ENCODE data around the gene TUBGCP5.

Gene TUBGCP5

DNA sequence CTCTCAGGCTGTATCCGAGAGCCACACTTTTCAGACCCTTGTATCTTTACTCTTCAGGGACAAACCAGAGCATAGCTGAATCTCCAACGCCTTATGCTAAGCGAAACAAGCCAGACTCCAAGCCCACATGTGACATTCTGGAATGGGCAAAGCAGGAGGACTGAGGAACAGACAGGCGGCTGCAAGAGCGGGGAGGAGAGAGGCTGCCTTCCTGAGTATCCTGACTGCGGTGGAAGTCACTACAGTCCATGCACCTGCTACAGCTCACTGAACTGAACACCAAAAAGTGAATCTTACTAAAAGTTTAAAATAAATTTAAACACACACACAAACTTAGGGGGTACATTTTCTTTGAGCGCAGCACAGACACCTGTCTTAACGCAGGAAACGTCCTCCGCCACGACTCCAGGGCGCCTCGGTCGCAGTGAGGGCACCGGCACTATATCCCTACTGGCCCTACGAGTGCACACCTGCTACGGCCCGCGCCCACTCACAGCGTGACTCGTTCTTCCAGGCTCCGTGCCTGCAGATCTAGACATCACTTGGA, 60.6 kb downstream of the TUBGCP5 start:
- peak in 1 of 2 donors; percentile 18 for DNase-seq (ENCODE audit: low read depth in 2 of 2)

DNA sequence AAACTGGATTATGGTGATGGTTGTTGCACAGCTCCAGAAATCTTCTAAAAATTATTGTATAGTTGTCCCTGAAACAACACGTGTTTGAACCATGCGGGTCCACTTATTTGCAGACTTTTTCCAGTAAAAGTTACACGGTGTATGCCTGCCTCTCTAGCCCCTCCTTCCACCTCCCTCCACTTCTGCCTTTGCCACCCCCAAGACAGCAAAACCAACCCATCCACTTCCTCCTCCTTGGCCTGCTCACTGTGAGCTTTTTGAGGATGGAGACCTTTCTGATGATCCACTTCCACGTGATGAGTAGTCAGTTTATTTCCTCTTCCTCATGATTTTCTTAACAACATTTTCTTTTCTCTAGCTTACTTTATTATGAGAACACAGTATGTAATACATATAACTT, 64.6 kb downstream of the TUBGCP5 start:
- DNase-seq (ENCODE audit: low read depth in 2 of 2): no peak

DNA sequence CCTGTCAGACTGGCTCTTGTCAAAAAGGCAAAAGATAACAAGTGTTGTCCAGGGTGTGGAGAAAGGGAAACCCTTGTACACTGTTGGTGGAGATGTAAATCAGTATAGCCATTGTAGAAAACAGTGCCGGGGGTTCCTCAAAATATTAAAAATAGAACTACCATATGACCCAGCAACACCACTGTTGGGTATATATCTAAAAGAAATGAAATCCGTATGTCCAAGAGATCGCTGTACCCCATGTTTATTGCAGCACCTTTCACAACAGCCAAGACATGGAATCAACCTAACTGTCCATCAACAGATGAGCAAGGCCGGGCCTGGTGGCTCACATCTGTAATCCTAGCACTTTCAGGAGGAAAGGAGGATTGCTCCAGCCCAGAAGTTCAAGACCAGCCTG, 65.4 kb downstream of the TUBGCP5 start:
- DNase-seq (ENCODE audit: low read depth in 2 of 2): no peak

DNA sequence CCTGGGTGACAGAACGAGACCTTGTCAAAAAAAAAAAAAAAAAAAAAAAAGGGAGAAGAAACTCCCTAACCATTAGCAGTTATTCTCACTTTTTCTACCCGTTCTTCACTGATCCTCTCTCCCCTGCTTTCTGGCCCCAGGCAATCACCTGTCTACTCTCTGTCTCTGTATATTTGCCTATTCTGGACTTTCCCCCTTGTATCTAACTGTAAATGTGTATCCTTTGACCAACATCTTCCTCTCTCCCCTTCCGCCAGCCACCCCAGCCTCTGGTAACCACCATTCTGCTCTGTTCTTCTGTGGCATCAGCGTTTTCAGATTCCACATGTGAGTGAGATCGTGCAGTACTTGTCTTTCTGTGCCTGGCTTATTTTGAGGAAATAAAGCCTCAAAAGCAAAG, 66.1 kb downstream of the TUBGCP5 start:
- no peak for DNase-seq (ENCODE audit: low read depth in 2 of 2)

DNA sequence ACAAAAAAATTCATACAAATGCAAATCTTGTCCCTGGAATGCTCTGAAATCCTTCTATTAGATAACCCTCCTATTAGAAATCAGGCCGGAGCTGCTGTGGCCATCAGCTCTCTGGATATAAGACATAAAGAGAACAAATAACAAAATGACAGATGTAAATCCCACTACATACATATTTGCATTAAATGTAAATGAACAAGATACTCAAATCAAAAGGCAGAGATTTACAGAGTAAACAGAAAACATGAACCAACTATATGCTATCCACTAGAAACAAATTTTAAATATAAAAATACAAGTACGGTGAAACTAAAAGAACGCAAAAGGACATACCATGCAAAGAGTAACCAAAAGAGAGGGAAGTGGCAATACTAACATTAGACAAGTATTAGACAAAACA, 69.9 kb downstream of the TUBGCP5 start:
- no peak for DNase-seq (ENCODE audit: low read depth in 2 of 2)

DNA sequence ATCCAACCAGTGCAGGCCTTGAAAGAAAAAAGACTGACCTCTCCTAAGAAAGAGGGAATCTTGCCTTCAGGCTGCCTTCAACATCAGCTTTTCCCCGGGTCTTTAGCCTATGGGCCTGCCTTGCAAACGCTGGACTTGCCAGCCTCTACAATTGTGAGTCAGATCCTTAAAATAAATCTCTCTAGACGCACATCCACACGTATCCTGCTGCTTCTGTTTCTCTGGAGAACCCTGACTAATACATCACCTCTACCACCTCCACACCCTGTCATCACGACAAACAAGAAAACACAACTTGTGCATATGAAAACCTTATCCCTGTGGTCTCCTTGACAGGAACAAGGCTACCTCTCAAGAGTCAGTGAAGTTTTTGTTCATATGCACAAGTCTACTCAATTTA, 71.0 kb downstream of the TUBGCP5 start:
- no peak for DNase-seq (ENCODE audit: low read depth in 2 of 2)

DNA sequence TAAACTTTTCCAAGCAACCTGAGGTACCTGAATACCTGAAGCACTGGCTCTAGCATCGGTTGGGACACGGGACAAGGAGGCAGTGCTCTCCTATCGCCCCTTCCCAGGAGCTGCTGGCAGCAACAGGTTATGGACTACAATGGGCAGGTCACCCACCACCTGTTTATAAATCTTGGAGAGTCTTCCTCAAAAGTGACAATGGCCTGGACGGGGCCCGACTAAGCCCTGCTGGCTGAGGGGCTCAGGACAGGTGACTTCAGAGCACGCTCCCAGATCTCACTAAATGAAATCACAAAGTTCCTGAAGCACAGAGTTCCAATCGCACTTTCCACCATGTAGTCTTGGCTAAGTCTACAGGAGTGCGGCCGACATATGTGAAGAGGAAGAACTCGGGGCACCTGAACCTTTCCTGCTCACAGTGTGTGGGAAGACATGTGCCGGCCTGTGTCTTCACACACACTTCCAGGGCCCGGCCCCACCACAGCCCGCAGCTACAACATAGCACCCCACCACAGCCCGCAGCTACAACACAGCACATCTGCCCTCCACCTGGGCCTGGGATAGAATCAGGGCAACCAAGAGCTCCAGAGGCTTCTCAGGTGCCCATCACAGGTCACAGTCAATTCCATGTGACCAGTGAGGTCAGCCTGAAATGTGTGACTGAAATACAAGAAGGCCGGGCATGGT, 72.1 kb downstream of the TUBGCP5 start:
- no peak for DNase-seq (ENCODE audit: low read depth in 2 of 2)

DNA sequence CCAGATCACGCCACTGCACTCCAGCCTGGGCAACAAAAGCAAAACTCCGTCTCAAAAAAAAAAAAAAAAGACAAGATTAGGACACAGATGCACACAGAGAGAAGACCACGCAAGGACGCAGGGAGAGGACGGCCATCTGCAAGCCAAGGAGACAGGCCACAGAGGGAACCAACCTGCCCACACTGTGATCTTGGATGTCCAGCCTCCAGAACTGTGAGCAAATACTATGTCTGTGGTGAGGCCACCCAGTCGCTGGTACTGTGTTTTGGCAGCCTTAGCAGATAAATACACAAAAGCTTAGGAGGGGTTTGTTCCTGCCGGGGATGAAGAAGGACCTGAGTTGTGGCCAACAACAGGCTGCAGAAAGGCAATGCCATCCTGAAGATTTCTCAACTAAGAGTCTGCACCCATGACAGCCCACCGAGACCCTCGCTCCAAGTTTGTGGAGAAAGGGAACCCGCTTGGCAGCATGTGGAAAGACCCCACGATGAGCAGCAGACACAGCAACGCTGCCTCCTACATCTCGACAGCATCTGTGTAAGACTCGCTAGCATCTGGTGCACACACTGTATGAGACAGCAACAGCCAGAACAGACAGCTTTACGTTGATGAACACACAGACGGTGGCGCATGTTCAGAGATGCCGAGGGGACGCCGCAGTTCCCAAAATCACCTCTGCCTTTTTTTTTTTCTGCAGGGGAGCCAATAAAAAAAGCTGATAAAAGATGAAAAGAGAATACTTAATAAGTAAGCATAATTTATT, 72.9 kb downstream of the TUBGCP5 start:
- no peak for DNase-seq (ENCODE audit: low read depth in 2 of 2)

DNA sequence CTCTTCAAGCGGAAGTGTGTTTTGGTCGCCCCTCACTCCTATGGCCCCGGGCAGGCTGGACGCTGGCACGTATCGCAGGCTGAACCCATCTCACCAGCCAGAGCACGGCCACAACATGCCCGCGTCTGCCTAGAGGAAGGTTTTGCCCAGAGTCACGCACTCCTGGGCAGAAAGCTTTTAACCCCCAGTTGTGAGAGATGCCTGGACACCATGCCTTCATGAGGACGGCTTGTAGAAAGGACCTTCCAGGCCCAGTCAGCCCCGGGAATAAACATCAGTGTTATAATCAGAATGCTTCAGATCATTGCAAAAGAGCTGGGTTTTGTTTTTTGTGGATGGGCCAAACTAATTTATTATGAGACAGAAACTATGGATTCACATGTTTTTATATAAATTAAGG, 75.7 kb downstream of the TUBGCP5 start:
- no peak for DNase-seq (ENCODE audit: low read depth in 2 of 2)

DNA sequence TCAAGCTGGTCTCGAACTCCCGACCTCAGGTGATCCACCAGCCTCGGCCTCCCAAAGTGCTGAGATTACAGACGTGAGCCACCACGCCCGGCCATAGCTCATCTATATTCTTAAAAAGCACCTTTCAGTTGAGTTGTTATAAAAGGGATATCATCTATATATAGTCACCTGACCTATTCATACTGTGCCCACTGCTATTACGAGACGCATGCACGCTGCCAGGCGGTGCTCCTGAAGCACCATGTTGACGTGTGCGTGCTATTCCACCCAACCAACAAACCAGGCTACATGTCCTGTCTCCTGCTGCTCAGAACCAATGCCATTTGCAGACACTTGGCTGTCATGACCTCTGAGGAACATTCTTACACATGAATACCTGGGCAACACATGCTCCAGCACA, 76.8 kb downstream of the TUBGCP5 start:
- DNase-seq (ENCODE audit: low read depth in 2 of 2): no peak

DNA sequence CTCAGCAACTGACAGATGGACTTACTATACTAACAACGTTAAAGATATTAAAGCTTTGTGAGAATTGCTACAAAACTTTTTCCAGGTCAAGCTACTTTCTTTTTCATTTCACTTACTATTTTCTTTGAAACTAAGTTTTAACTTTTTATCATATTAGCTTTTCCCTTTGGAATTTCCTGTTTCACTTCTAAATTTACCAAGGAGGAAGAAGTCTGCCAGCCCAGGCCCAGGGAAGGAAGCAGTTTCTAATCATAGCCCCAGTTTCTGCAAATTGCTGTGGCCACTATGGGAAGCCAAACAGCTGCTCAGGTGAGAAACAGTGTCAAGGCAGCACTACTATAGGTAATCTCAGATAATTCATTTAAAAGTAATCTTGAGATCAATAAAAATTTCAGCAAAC, 77.6 kb downstream of the TUBGCP5 start:
- no peak for DNase-seq (ENCODE audit: low read depth in 2 of 2)

DNA sequence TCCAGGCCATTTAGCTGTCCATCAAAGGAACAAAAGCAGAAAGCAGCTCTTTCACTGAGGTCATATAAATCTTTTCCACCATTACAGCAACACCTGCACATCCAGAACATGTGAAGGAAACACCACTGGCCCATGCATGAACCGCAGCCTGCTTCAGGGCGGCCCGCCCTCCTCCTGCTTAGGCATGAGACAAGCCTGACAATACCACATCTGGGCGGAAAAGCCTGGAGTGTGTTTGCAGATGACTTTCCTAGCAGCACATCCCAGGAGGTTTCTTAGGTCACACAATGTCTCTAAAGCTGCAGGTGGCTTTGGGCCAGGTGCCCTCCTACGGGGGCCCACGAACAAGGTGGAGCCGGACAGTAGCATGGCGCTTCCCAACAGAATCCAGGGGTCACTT, 78.8 kb downstream of the TUBGCP5 start:
- DNase-seq (ENCODE audit: low read depth in 2 of 2): no peak

DNA sequence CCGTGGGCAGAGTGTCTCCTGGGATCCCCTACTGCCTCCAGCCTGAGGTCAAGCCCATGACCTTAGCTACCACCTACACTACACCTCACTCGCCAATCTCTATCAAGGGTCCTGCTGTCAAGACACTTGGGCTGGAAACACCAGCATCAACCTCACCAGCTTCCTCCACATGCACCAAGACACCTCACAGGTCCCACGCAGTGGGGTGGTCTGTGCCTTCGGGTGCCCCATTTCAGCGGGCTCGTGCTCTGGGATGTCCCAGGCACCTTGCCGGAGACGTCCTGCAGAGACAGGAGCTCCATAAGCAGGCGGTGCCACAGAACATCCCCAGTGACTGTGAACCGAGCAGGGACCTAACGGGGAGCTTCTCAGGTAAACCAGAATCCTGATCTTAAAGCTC, 79.2 kb downstream of the TUBGCP5 start:
- DNase-seq (ENCODE audit: low read depth in 2 of 2): no peak

DNA sequence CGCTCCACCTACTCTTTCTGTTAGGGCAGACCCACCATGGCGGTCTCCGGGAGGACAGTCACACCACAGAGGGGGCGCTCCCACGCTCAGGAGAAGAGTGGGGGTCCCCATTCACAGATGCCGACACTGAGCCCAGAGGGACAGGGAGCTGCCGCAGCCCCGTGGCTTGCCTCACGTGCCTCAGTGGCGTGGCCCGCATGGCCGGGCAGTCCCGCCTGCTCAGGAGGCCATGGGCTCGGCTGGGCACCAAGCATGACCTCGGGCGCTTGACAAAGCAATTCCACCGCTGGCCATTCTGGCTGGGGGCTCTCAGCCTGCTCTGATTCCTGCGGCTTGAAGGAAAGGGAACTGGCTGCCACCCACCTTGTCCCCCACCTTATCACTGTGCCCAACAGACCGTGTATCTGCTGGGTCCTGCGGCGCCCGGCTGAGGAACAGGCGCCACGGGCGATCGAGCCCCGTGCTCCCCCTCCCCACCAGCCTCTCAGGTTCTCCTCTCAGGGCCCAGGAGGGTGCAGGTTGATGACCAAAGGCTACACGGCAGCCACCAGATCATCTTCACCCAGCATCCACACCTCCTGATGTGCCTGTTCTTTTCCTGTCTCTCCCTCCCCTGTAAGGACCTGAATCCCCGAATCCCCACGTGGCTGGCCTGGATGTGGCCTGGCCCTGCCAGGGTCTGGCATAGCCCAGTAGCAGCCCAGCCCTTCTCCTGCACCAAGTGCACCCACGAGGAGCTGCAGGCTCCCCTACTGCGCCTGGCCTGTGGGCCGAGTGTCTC, 79.9 kb downstream of the TUBGCP5 start:
- no peak for DNase-seq (ENCODE audit: low read depth in 2 of 2)

DNA sequence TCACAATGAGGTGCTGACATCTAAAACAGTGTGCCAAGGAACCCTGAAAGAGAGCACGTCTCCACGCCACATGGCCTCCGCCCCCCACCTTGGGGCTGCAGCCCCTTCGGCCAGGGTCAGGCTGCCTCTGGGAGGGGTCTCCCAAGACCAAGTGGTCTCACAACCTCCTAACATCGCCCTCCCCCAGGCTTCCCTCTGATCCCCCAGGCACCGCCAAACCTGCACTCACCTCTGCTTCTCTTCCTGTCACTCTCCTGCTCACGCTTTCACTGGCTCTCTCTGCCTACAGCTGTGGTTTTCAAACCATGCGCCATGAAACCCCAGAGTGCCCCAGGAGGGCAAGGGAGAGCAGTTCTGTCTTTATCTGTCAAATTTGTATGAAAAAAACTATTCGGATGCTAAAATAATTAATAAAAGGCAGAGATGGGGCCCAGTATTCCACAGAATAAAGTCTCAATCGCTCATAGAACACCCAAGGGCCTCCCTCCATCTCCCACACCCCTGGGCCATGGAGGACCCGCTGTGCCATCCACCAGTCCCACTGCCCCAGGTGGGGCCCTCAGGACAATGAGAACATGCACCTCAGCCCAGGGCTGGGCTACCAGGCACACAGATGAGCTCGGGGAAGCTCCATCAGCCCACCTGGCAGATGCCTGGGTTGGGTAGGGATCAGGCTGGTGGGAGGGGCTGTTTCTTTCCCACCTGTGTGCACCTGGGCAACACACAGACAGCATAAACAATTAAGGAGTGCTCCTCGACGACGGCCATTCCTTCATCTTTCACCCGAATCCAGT, 80.7 kb downstream of the TUBGCP5 start:
- no peak for DNase-seq (ENCODE audit: low read depth in 2 of 2)

DNA sequence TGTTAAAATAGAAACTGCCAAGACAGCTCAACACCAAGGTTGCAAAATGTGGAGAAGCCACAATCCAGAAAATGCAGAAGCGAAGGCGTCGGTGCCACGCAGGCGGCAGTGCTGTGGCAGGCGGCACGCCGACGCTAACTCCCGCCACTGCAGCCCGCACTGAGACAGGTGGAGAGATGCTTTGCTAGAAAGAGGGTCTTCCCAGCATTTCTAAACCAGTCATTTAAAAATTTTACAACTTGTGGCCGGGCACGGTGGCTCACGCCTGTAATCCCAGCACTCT, 82.5 kb downstream of the TUBGCP5 start:
- no peak for DNase-seq (ENCODE audit: low read depth in 2 of 2)

DNA sequence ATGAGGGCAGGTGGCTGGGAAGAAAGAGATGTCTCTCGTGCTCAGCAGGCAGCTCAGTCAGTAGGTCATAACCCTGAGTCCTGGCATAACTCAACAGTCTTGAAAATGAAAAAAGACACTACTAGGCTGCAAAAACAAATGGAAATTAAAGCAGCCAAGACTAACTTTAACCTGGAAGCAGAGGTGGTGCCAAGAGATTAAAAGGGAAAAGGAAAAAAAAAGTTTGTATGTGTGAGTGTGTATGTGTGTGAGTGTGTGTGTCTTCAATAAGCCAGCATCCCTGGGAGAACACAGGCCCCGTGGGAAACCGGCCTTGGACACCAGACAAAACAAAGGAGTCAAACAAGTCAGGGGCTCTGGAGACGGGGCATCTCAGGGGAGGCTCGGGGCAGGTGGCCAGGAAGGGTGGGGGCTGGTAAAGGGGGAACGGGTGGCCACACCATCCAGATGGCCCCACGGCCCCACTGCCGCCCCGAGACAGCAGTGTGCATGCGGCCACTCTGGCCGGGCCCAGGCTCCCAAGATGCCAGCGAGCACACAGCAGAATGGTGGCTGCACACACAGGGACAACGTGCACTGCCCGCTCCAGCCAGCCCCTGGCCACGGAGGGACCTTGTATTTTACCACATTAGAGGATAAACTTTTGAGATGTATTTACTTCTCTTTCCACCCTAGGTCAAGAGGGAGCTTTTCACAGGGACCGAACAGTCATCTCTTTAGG, 83.0 kb downstream of the TUBGCP5 start:
- no peak for DNase-seq (ENCODE audit: low read depth in 2 of 2)

DNA sequence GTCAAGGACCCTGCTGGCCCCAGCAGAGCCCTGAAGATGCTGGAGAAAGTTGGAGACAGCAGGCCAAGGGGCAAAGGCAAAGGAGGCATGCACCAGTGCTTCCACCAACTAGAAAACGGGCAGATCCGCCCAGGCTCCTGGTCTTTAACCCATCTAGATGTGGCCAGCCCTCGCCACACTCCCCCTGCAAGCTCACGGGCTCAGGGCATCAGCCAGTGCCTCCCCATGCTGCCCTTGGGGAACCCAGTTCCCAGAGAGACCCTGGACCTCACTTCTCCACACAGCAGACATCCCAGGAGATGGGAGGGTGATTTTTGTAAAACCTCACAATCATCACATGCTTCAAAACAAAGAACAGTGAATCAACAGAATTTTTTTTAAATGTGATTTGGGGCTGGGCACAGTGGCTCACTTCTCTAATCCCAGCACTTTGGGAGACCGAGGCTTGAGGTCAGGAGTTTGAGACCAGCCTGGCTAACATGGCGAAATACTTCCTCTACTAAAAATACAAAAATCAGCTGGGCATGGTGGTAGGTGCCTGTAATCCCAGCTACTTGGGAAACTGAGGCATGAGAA, 83.7 kb downstream of the TUBGCP5 start:
- no peak for DNase-seq (ENCODE audit: low read depth in 2 of 2)

DNA sequence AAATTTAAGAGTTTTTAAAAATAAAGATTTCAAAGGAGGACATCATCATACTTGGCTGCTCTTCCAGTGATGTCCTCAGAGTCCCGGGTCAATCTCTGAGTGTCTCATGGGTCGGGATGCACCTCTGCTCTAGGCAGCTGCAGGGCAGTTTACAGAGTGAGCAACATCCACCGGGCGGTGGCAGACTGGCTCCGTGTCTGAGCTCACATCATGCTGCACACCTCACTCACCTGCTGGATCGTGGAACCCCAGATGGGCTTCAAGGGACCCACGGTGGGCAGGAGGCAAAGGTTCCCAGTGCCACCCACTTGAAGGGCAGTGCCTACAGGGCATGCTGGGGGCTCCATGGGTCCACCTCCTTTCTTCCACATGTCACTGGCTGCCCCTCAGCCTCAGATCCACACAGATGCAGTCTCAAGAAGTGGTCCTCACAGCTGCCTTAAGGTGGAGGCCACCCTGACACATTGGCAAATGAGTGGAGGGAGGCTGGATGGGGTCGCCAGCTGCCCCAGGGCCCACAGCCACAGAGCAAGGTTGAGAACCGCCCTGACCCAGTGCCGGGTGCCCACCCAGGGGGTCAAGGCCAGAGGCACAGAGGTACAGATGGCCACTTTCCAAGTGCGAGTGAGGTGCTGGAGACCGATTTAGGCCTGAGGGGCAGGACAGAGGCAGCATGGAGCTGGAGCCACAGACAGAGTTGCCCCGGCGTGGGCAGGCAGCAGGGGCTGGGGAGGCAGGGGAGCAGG, 84.4 kb downstream of the TUBGCP5 start:
- DNase-seq (ENCODE audit: low read depth in 2 of 2): no peak

DNA sequence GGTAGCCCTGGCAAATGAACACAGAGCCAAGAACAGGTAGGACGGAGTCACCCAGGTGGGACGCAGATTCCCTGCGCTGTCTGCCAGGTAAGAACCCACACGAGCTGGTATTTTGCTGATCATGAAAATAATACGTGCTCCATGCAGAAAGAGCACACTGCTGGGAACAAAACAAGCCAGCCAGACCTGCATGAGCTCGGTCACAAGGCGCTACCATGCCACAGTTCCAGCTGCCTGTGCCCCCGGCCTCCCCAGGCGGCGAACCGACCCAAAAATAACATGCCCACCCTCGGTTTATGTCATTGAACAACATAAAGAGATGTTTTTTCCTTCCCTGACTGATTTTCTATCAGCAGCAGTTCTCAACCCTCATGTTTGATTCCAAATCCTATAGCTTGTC, 85.0 kb downstream of the TUBGCP5 start:
- DNase-seq (ENCODE audit: low read depth in 2 of 2): no peak
